ENCODE data around the gene SVOP. TPM values are rescaled to one million over a fixed set of nuclear protein-coding genes. Genes with fewer than 3 reads are reported as not detected.

SVOP gene
- total and polyA plus RNA-seq, 2 donors (not counting 1 experiment from before 2014, with no cell fraction given): not detected

- Histone ChIP-seq H2AFZ (ENCODE audit: insufficient read depth, low read depth, low read length, poor library complexity, severe bottlenecking) (no peak overlapping the region), H3K9ac (ENCODE audit: low read length) (no peak overlapping the region), H3K79me2 (ENCODE audit: control insufficient read depth, insufficient read depth, low read length) (no peaks in the 10 kb centered on the region), H3K9me3 (ENCODE audit: control extremely low read depth in 1 of 3, control insufficient read depth in 2 of 3, insufficient read depth in 1 of 3, low read length in 2 of 3) (no peaks in the 10 kb centered on the region), H3K4me3 (ENCODE audit: control extremely low read depth in 1 of 5, extremely low read depth in 1 of 5, insufficient read depth in 1 of 5, low read depth in 2 of 5, low read length in 4 of 5) (no peak overlapping the region), H4K20me1 (ENCODE audit: control insufficient read depth, insufficient read depth, low read length, poor library complexity, severe bottlenecking) (no peaks in the 10 kb centered on the region), H3K4me1 (ENCODE audit: control insufficient read depth in 2 of 2, insufficient read depth in 2 of 2, low read length in 2 of 2) (peaks cover 0 to 5% of the 10 kb centered on the region in 2 donors), H3K4me2 (replicated peaks; ENCODE audit: low read depth, low read length, poor library complexity, severe bottlenecking) (no peak overlapping the region), H3K36me3 (replicated peaks in 1 of 2; ENCODE audit: control extremely low read depth in 1 of 2, control insufficient read depth in 1 of 2, extremely low read depth in 1 of 2, insufficient read depth in 2 of 2, low read length in 1 of 2) (no peaks in the 10 kb centered on the region), H3K27me3 (replicated peaks in 1 of 4; ENCODE audit: control extremely low read depth in 1 of 4, control insufficient read depth in 3 of 4, insufficient read depth in 4 of 4, low read length in 3 of 4) (peaks cover 0 to 12% (median 0%) of the 10 kb centered on the region in 4 experiments), H3K27ac (ENCODE audit: low read length in 2 of 2) (no peak overlapping the region)
- H3K4me3 Mint-ChIP-seq: no peak overlapping the region
- ATAC-seq (ENCODE audit: low read depth): peak; percentile 67
- ChIA-PET POLR2A (interaction anchor here (0.6 to 0.8 kb wide), 2 partner anchors 27 to 188 kb away, joined by 3 read pairs; partner anchors contain the start of gene SSH1), CTCF (interaction anchor here (0.6 to 4.8 kb wide), 25 partner anchors 9 to 501 kb away, joined by 3 to 89 read pairs (median 4); partner anchors contain the start of genes ALKBH2, SSH1 and SVOP)
- intact Hi-C loops (cut with micrococcal nuclease): loop anchor here (1.0 kb wide), 1 partner anchor 67 kb away; no protein-coding TSS in a partner anchor
- TF ChIP-seq CTCF (IDR thresholded peaks at IDR 0.05) (peak; percentile 79), EZH2 (IDR thresholded peaks at IDR 0.05; ENCODE audit: borderline replicate concordance, insufficient read depth, low read depth, low read length, poor library complexity, severe bottlenecking) (no peak)
- WGBS (ENCODE audit: insufficient coverage): 19% methylated on average over 5 of the region's 16 CpGs
- no peaks in the 10 kb centered on the region for H3K4me1 Mint-ChIP-seq
- DNase-seq: peak; percentile 76
- no peaks in the 10 kb centered on the region for H3K27me3 Mint-ChIP-seq
- no peak overlapping the region for H3K27ac Mint-ChIP-seq
- H3K9me3 Mint-ChIP-seq (ENCODE audit: insufficient read depth): no peaks in the 10 kb centered on the region
Observed at GRCh38 chr12:108884116-108885012, 136.5 kb downstream of the SVOP start.

GRCh38 chr12:108881953-108882352 is 138.9 kb downstream of the SVOP start:
- Mint-ChIP-seq H3K4me1 (no peaks in the 10 kb centered on the region), H3K27ac (no peak overlapping the region), H3K9me3 (ENCODE audit: insufficient read depth) (no peaks in the 10 kb centered on the region), H3K27me3 (no peaks in the 10 kb centered on the region), H3K4me3 (no peak overlapping the region)
- no peaks in the 10 kb centered on the region for H4K20me1 ChIP-seq (ENCODE audit: control insufficient read depth, insufficient read depth, low read length, poor library complexity, severe bottlenecking)
- ChIA-PET CTCF (interaction anchor here (0.7 to 2.8 kb wide), 2 partner anchors 68 to 317 kb away, joined by 3 to 16 read pairs; no protein-coding TSS in a partner anchor), POLR2A (no interaction called here)
- H3K79me2 ChIP-seq (ENCODE audit: control insufficient read depth, insufficient read depth, low read length): no peaks in the 10 kb centered on the region
- intact Hi-C loops (cut with micrococcal nuclease): no loop called here
- no peak overlapping the region for H3K4me3 ChIP-seq (ENCODE audit: control extremely low read depth in 1 of 5, extremely low read depth in 1 of 5, insufficient read depth in 1 of 5, low read depth in 2 of 5, low read length in 4 of 5)
- ATAC-seq (ENCODE audit: low read depth): no peak
- H3K4me1 ChIP-seq (ENCODE audit: control insufficient read depth in 2 of 2, insufficient read depth in 2 of 2, low read length in 2 of 2): peaks cover 0 to 5% of the 10 kb centered on the region in 2 donors
- no peak for DNase-seq
- 75% methylated on average over 2 of the region's 3 CpGs for whole genome bisulfite sequencing (ENCODE audit: insufficient coverage)
- H3K27me3 ChIP-seq (replicated peaks in 1 of 4; ENCODE audit: control extremely low read depth in 1 of 4, control insufficient read depth in 3 of 4, insufficient read depth in 4 of 4, low read length in 3 of 4): peaks cover 0 to 12% (median 0%) of the 10 kb centered on the region in 4 experiments
- H3K9me3 ChIP-seq (ENCODE audit: control extremely low read depth in 1 of 3, control insufficient read depth in 2 of 3, insufficient read depth in 1 of 3, low read length in 2 of 3): no peaks in the 10 kb centered on the region
- H3K27ac ChIP-seq (ENCODE audit: low read length in 2 of 2): no peak overlapping the region
- TF ChIP-seq EZH2 (IDR thresholded peaks at IDR 0.05; ENCODE audit: borderline replicate concordance, insufficient read depth, low read depth, low read length, poor library complexity, severe bottlenecking): no peak
- no peak for TF ChIP-seq CTCF (IDR thresholded peaks at IDR 0.05)
- no peak overlapping the region for H3K9ac ChIP-seq (ENCODE audit: low read length)
- no peak overlapping the region for H3K4me2 ChIP-seq (replicated peaks; ENCODE audit: low read depth, low read length, poor library complexity, severe bottlenecking)
- H2AFZ ChIP-seq (ENCODE audit: insufficient read depth, low read depth, low read length, poor library complexity, severe bottlenecking): no peak overlapping the region
- no peaks in the 10 kb centered on the region for H3K36me3 ChIP-seq (replicated peaks in 1 of 2; ENCODE audit: control extremely low read depth in 1 of 2, control insufficient read depth in 1 of 2, extremely low read depth in 1 of 2, insufficient read depth in 2 of 2, low read length in 1 of 2)

Measured in B cell (primary cell).